H9 (cell line): ENCODE results near the gene QSOX1. TPM values are rescaled to one million over a fixed set of nuclear protein-coding genes. Genes with fewer than 3 reads are reported as not detected.

ENCODE experiments used
- DNase-seq: peaks from one replicate; pipeline ENCODE4 v3.0.0-alpha.2; 2017
- H2AFZ ChIP-seq: one replicate; pipeline ENCODE4 v1.6.1; 2013; ENCODE audit warnings: mild to moderate bottlenecking, low read length, control low read depth, moderate library complexity
- H2AK5ac ChIP-seq: 2 replicates; pipeline ENCODE4 v1.6.1; 2013; ENCODE audit warnings: low read length, control low read depth, mixed read lengths; ENCODE audit not compliant: insufficient read length
- H2BK120ac ChIP-seq: one replicate; pipeline ENCODE4 v1.6.1; 2013; ENCODE audit warnings: low read depth, mild to moderate bottlenecking, low read length, control low read depth, inconsistent platforms; ENCODE audit not compliant: poor library complexity, severe bottlenecking
- H2BK12ac ChIP-seq: 2 replicates; pipeline ENCODE4 v1.6.1; 2013; ENCODE audit warnings: low read length, control low read depth, mixed read lengths, low read depth; ENCODE audit not compliant: insufficient read length
- H2BK15ac ChIP-seq: 2 replicates; pipeline ENCODE4 v1.6.1; 2013; ENCODE audit warnings: low read depth, low read length, control low read depth
- H2BK20ac ChIP-seq: one replicate; pipeline ENCODE4 v1.6.1; 2013; ENCODE audit warnings: low read depth, mild to moderate bottlenecking, low read length, control low read depth, inconsistent platforms; ENCODE audit not compliant: poor library complexity, severe bottlenecking
- H2BK5ac ChIP-seq: 2 replicates; pipeline ENCODE4 v1.6.1; 2013; ENCODE audit warnings: low read length, control low read depth, mixed read lengths; ENCODE audit not compliant: insufficient read length
- H3K14ac ChIP-seq: 2 replicates; pipeline ENCODE4 v1.6.1; 2013; ENCODE audit warnings: low read length, control low read depth; ENCODE audit not compliant: insufficient read depth
- H3K18ac ChIP-seq: 2 replicates; pipeline ENCODE4 v1.6.1; 2013; ENCODE audit warnings: low read depth, mild to moderate bottlenecking, mixed read lengths, low read length, control low read depth; ENCODE audit not compliant: insufficient read length
- H3K23ac ChIP-seq: 2 replicates; pipeline ENCODE4 v1.6.1; 2013; ENCODE audit warnings: low read length, control low read depth, mixed read lengths, low read depth; ENCODE audit not compliant: insufficient read length
- H3K23me2 ChIP-seq: 2 replicates; pipeline ENCODE4 v1.6.1; 2013; ENCODE audit warnings: low read depth, mild to moderate bottlenecking, mixed read lengths, low read length, control low read depth; ENCODE audit not compliant: insufficient read length, poor library complexity, severe bottlenecking
- H3K27ac ChIP-seq: 2 replicates; pipeline ENCODE4 v1.5.1; 2013; ENCODE audit warnings: low read length, control low read depth, mixed read lengths, low read depth; ENCODE audit not compliant: insufficient read length
- H3K27me3 ChIP-seq: 2 replicates; pipeline ENCODE4 v1.6.1; 2013; ENCODE audit warnings: low read length, control low read depth, inconsistent platforms; ENCODE audit not compliant: insufficient read depth
- H3K4ac ChIP-seq: 2 replicates; pipeline ENCODE4 v1.6.1; 2013; ENCODE audit warnings: low read depth, mild to moderate bottlenecking, control low read depth, inconsistent platforms, low read length, moderate library complexity
- H3K4me1 ChIP-seq: 2 replicates; pipeline ENCODE4 v1.6.1; 2013; ENCODE audit warnings: low read length, control low read depth, inconsistent platforms; ENCODE audit not compliant: insufficient read depth
- H3K4me2 ChIP-seq: 2 replicates; pipeline ENCODE4 v1.6.1; 2013; ENCODE audit warnings: low read length, control low read depth, mixed read lengths; ENCODE audit not compliant: insufficient read length, insufficient read depth
- H3K56ac ChIP-seq: 2 replicates; pipeline ENCODE4 v1.6.1; 2013; ENCODE audit warnings: low read depth, mild to moderate bottlenecking, mixed read lengths, low read length, control low read depth; ENCODE audit not compliant: insufficient read length
- H3K79me1 ChIP-seq: 2 replicates; pipeline ENCODE4 v1.6.1; 2013; ENCODE audit warnings: low read depth, mild to moderate bottlenecking, moderate library complexity, low read length, control low read depth, inconsistent platforms; ENCODE audit not compliant: insufficient read depth, poor library complexity, severe bottlenecking
- H3K79me2 ChIP-seq: 2 replicates; pipeline ENCODE4 v1.6.1; 2013; ENCODE audit warnings: low read length, control low read depth, inconsistent platforms; ENCODE audit not compliant: insufficient read depth
- H3K9ac ChIP-seq: 2 replicates; pipeline ENCODE4 v1.6.1; 2013; ENCODE audit warnings: low read length, control low read depth, mixed read lengths; ENCODE audit not compliant: insufficient read length; ENCODE audit errors: extremely low read depth
- H3K9me3 ChIP-seq: one replicate; pipeline ENCODE4 v1.6.1; 2013; ENCODE audit warnings: low read depth, low read length, inconsistent platforms; ENCODE audit not compliant: control insufficient read depth
- H3T11ph ChIP-seq: one replicate; pipeline ENCODE4 v1.6.1; 2013; ENCODE audit warnings: mild to moderate bottlenecking, low read length, control low read depth, inconsistent platforms
- H4K20me1 ChIP-seq: one replicate; pipeline ENCODE4 v1.6.1; 2013; ENCODE audit not compliant: control insufficient read depth, insufficient read length, insufficient read depth
- H4K5ac ChIP-seq: 2 replicates; pipeline ENCODE4 v1.6.1; 2013; ENCODE audit warnings: low read depth, mild to moderate bottlenecking, mixed read lengths, low read length, control low read depth; ENCODE audit not compliant: insufficient read length
- H4K8ac ChIP-seq: replicated peaks from 2 replicates; pipeline ENCODE4 v1.6.1; 2013; ENCODE audit warnings: low read length, control low read depth, mixed read lengths, low read depth; ENCODE audit not compliant: insufficient read length
- H4K91ac ChIP-seq: 2 replicates; pipeline ENCODE4 v1.6.1; 2013; ENCODE audit warnings: low read depth, mild to moderate bottlenecking, moderate library complexity, mixed read lengths, low read length, control low read depth; ENCODE audit not compliant: insufficient read length
- H3K27ac Mint-ChIP-seq, 3 experiments: 2 replicates in 2 of 3; 3 replicates in 1 of 3; pipeline ENCODE4 v1.8.0; 2020 to 2021; ENCODE audit warnings: mixed read lengths in 3 of 3, mild to moderate bottlenecking in 1 of 3, moderate library complexity in 1 of 3
- H3K27me3 Mint-ChIP-seq: 2 replicates; pipeline ENCODE4 v1.8.0; 2021; ENCODE audit warnings: low read depth, mild to moderate bottlenecking, moderate library complexity, mixed read lengths
- H3K36me3 Mint-ChIP-seq, 3 experiments: 2 replicates in 2 of 3; 3 replicates in 1 of 3; pipeline ENCODE4 v1.8.0; 2020 to 2021; ENCODE audit warnings: low read depth in 3 of 3, mixed read lengths in 3 of 3; ENCODE audit not compliant: insufficient read depth in 1 of 3
- H3K4me1 Mint-ChIP-seq, 2 experiments: 2 replicates each; pipeline ENCODE4 v1.8.0; 2020; ENCODE audit warnings: mixed read lengths in 2 of 2
- H3K4me3 Mint-ChIP-seq, 2 experiments: 2 replicates in 1 of 2; 3 replicates in 1 of 2; pipeline ENCODE4 v1.8.0; 2020 to 2021; ENCODE audit warnings: mild to moderate bottlenecking in 2 of 2, mixed read lengths in 2 of 2, moderate library complexity in 1 of 2
- H3K9me3 Mint-ChIP-seq, 2 experiments: 2 replicates in 1 of 2; 3 replicates in 1 of 2; pipeline ENCODE4 v1.8.0; 2020; ENCODE audit warnings: mild to moderate bottlenecking in 2 of 2, mixed read lengths in 2 of 2, moderate library complexity in 1 of 2
- WGBS: extraction: QIAGEN DNeasy Blood & Tissue Kit; methylation state at CpG from one replicate; pipeline ENCODE4 v1.1.7; 2013; ENCODE audit warnings: missing lambda C conversion rate, low lambda C conversion rate, mixed read lengths; ENCODE audit not compliant: insufficient read length; ENCODE audit errors: extremely low coverage; 5-methylcytosine and 5-hydroxymethylcytosine counted together
- total RNA-seq: library from RNA; stranded (reverse); gene quantifications from 2 replicates; pipeline ENCODE4 v1.2.1, GENCODE V29; 2021
- TF ChIP-seq, protein P1 (sequence below): fragments of 200-600 bp; sonication (generic); conservative IDR thresholded peaks from 3 replicates; pipeline ENCODE4 v1.8.0; 2021; ENCODE audit warnings: antibody characterized with exemption, mild to moderate bottlenecking

The QSOX1 gene
- total RNA-seq, 1 experiment from 2014 or later, result 79.2 TPM

DNA sequence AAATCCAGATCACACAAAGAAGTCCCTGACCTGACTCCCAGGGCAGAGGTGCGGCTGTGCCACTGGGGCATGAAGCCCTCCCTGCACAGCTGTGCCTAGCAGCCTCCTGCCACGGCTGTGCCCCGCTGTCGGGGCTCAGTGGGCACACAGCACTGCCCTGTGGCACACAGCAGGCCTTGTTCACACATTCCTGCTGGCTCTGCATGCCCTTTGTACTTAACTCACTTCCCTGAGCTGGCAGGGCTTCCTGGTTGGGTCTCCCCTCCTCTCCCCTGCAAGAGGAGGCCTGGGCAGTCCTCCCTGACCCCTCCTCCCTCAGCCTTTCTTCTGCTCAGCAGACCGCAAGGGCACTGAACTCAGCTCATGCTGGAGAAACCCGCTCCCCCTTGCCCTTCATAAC lies 90.2 kb downstream of the QSOX1 start:
- H4K91ac ChIP-seq, result no peak overlapping the region
- TF ChIP-seq, protein P1, sequence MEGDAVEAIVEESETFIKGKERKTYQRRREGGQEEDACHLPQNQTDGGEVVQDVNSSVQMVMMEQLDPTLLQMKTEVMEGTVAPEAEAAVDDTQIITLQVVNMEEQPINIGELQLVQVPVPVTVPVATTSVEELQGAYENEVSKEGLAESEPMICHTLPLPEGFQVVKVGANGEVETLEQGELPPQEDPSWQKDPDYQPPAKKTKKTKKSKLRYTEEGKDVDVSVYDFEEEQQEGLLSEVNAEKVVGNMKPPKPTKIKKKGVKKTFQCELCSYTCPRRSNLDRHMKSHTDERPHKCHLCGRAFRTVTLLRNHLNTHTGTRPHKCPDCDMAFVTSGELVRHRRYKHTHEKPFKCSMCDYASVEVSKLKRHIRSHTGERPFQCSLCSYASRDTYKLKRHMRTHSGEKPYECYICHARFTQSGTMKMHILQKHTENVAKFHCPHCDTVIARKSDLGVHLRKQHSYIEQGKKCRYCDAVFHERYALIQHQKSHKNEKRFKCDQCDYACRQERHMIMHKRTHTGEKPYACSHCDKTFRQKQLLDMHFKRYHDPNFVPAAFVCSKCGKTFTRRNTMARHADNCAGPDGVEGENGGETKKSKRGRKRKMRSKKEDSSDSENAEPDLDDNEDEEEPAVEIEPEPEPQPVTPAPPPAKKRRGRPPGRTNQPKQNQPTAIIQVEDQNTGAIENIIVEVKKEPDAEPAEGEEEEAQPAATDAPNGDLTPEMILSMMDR, result no peak
- H3T11ph ChIP-seq, result no peak overlapping the region
- no peaks in the 10 kb centered on the region for H3K23me2 ChIP-seq
- H3K4ac ChIP-seq, result no peak overlapping the region
- no peaks in the 10 kb centered on the region for H3K27me3 ChIP-seq
- no peak overlapping the region for H3K23ac ChIP-seq
- H3K79me2 ChIP-seq, result no peaks in the 10 kb centered on the region
- Mint-ChIP-seq H3K4me3 (0 out of 5 replicates have a peak overlapping the region, but pooled peaks of 1 of the 2 experiments have one; percentile 25), H3K27me3 (peaks cover 22% of the 10 kb centered on the region), H3K9me3 (peaks cover 0 to 3% of the 10 kb centered on the region in 2 experiments; a peak in 1 of 5 replicates), H3K36me3 (no peaks in the 10 kb centered on the region), H3K4me1 (peaks cover 42 to 71% of the 10 kb centered on the region in 2 experiments), H3K27ac (no peak overlapping the region)
- H3K4me2 ChIP-seq, result no peak overlapping the region
- H2AK5ac ChIP-seq, result no peak overlapping the region
- H4K8ac ChIP-seq, result no peak overlapping the region
- no peak overlapping the region; the same call in 1 of the 2 replicates for H3K14ac ChIP-seq
- H2BK5ac ChIP-seq, result no peak overlapping the region
- H2BK120ac ChIP-seq, result no peak overlapping the region
- no peak for DNase-seq
- no peak overlapping the region for H2BK12ac ChIP-seq
- WGBS, result no CpG with 5 or more reads among the region's 6 CpGs
- peaks cover 5% of the 10 kb centered on the region; the same call in 1 of the 2 replicates for H3K4me1 ChIP-seq
- H3K9me3 ChIP-seq, result no peaks in the 10 kb centered on the region
- no peak overlapping the region for H2AFZ ChIP-seq
- no peak overlapping the region for H2BK20ac ChIP-seq
- no peak overlapping the region for H4K5ac ChIP-seq
- no peaks in the 10 kb centered on the region for H3K79me1 ChIP-seq
- no peak overlapping the region for H2BK15ac ChIP-seq
- no peak overlapping the region for H3K18ac ChIP-seq
- no peak overlapping the region for H3K27ac ChIP-seq
- H3K56ac ChIP-seq, result no peak overlapping the region
- H4K20me1 ChIP-seq, result no peaks in the 10 kb centered on the region
- H3K9ac ChIP-seq, result no peak overlapping the region
